ENCODE results near the gene FUNDC2.

DNA sequence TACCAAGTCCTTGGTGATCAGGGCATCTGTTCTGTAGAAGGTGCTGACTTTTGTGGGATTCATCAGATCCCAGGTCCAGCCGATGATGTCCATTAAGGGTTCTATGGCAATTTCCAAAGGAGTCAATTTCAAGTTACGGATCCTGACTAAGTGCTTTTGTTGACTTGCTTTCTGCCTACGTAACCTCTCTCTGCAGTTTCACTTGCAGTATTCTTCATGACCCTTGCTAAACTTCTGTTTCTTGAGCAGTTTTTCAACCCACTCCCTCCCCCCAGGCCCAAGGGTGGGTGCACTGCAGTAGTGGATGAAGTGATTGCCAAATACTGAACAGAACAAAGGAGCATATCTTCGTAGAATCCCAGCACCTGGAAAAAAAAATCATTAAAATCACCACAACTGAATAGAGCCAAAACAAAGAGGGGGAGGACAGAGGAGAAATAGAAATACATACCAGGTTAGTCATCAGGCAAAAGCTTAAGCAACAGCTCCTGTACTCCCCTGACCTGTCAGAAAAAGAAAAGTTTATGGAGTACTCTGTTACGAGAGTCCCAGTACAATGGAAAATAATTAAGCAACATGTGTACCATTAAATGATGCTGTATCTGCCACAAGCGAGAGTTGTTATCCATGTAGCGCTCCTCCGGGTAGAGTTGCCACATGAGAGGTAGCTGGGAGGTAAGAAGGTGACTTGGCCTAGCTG, 38.5 kb downstream of the FUNDC2 start:
- TF ChIP-seq CTCF (IDR thresholded peaks at IDR 0.05) (no peak), POLR2A (IDR thresholded peaks at IDR 0.05) (no peak)
